ENCODE measurements around the gene ERICH6.

ERICH6 gene

GRCh38 chr3:150736903-150737832 lies 33.4 kb upstream of the ERICH6 start:
- in situ Hi-C loops (cut with MboI; ENCODE audit: low sequenced_read_pairs), result no loop called here

- in situ Hi-C loops (cut with MboI; ENCODE audit: low sequenced_read_pairs), result no loop called here
Measured at GRCh38 chr3:150736316-150736719, 32.6 kb upstream of the ERICH6 start.

GRCh38 chr3:150734795-150735119 lies 31.0 kb upstream of the ERICH6 start:
- in situ Hi-C loops (cut with MboI; ENCODE audit: low sequenced_read_pairs), result no loop called here

DNA sequence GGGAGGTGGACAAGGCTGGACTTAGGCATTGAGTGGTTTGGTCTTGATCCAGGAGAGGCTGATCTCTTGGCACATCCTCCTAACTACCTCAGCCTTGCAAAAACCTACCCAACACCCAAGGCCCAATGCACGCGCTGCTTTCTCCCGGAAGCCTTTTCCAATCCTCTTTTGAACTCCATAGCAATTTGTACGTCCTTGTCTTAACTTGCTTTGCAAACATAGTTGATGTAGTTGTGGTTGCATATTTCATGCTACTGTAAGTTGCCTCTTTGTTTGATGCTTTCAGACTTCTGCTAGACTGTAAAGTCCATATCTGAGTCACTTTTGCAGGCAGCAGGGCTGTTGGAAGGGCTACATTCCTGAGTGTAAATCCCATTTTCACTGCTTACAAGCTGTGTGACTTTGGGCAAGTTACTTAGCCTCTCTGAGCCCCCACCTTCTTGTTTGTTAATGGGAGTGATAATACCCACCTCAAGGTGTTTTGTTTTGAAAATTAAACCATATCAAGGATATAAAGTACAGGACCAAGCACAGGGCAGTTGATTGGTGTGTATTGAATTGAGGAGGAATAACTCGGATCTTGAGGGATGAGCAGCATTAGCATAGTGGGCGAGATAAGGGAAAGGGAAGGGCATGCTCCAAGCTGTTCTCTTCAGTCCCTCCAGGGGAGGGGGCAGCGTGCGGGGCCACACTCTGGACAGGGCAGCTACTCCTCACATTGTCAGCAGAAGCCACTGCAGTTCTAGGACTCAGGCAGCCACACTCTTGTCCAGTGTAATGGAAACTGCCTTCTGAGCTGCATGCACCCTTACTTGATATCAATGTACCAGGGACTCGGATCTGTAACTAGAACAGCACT lies 30.4 kb upstream of the ERICH6 start:
- in situ Hi-C loops (cut with MboI; ENCODE audit: low sequenced_read_pairs), result no loop called here

GRCh38 chr3:150733373-150733935 lies 29.7 kb upstream of the ERICH6 start:
- in situ Hi-C loops (cut with MboI; ENCODE audit: low sequenced_read_pairs), result no loop called here

DNA sequence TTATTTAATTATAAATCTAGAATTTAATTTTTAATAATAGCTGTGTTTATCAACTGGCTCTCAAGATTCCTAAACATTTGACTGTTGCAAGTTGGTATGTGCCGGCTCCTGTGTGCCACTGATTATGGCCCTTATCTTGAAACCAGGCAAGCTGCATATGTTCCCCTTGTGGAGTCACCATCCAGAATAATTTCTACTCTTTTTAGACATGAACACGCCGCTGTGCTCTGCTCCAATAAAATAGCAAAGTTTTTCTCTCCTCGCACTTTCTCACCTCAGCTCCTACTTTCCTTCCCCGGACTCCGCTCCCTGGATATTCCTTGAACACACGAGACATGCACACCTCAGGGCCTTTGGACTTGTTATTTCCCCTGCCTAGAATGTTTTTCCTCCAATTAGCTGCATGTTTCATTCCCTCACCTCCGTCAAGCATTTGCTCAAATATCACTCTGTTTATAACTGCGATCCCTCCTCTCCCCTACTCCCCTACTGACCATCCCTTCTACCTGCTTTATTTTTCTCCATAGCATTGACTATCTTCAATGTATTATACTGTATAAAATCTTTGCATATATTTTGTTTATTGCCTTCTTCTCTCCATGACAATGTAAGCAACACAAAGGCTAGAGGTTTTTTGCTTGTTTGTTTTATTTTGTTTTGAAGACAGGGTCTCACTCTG lies 26.1 kb upstream of the ERICH6 start:
- in situ Hi-C loops (cut with MboI; ENCODE audit: low sequenced_read_pairs), result no loop called here

GRCh38 chr3:150727653-150728502 lies 24.2 kb upstream of the ERICH6 start:
- in situ Hi-C loops (cut with MboI; ENCODE audit: low sequenced_read_pairs), result no loop called here

DNA sequence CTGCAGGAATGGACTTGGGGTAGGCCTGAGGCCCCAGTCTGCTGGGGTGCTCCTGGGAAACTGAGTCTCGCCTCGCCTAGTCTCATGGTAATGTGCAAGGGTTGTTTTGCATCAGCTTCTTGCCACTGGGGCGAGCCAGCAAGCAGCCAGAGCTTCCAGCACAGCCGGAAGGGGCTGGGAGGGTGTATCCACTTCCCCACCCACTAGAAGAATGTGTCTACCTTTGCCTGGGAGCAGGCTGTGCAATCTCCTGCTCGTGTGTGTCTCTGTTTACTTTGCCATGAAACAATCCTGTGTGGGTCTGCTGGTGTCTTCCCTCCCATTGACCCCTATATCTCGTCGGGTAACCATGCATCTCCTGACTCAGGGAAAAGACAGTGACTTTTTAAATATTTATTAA lies 21.8 kb upstream of the ERICH6 start:
- in situ Hi-C loops (cut with MboI; ENCODE audit: low sequenced_read_pairs), result no loop called here

DNA sequence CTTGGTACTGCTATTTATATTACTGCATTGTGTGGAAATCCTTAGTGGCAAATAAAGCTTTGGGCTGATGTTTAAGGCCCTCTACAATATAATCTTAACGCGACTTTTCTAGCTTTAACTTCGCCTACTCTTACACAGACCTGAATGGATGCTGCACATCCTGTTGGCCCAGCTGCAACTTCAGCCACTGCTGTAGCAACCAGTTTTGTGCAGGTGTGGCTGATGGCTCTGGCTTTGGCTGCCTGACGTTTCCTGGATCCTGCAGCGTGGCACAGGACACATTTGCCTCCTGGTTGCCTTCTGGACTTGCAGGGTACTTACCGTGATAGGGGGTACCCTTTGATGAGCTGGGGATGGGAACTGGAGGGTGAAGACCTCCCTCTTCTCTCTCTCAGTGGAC lies 20.2 kb upstream of the ERICH6 start:
- in situ Hi-C loops (cut with MboI; ENCODE audit: low sequenced_read_pairs), result loop anchor here (25.0 kb wide), 1 partner anchor 138 kb away; no protein-coding TSS in a partner anchor

GRCh38 chr3:150722267-150722666 lies 18.5 kb upstream of the ERICH6 start:
- in situ Hi-C loops (cut with MboI; ENCODE audit: low sequenced_read_pairs), result loop anchor here (25.0 kb wide), 1 partner anchor 140 kb away; no protein-coding TSS in a partner anchor

- in situ Hi-C loops (cut with MboI; ENCODE audit: low sequenced_read_pairs), result loop anchor here (25.0 kb wide), 1 partner anchor 141 kb away; no protein-coding TSS in a partner anchor
Measured at GRCh38 chr3:150721285-150722130, 17.8 kb upstream of the ERICH6 start.

- in situ Hi-C loops (cut with MboI; ENCODE audit: low sequenced_read_pairs), result loop anchor here (25.0 kb wide), 1 partner anchor 142 kb away; no protein-coding TSS in a partner anchor
Measured at GRCh38 chr3:150720444-150720843, 16.7 kb upstream of the ERICH6 start.

GRCh38 chr3:150710097-150710496 lies 6.4 kb upstream of the ERICH6 start:
- in situ Hi-C loops (cut with MboI; ENCODE audit: low sequenced_read_pairs), result loop anchor here (25.0 kb wide), 1 partner anchor 152 kb away; no protein-coding TSS in a partner anchor

DNA sequence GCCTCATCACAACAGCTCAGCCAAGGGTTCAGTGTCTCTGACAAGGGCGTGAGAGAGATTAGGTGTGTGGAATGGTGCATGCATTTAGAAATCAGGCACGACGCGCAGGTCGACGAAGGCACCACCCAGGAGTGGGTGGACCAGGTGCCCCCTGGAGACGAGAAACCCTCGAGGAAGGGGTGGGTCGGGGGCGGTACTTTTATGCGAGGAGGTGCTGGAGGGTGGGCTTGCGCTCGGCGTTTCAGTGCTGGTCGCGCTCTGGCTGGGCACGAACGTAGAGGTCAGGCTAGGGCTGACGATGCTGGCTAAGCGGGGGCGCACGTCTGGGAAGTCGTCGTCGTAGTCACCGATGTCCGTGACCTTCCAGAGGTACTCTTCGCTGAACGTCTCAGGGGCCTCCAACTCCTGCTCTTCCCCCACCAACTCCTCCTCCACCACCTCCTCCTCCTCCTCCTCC lies 393 bp downstream of the ERICH6 start:
- in situ Hi-C loops (cut with MboI; ENCODE audit: low sequenced_read_pairs), result loop anchor here (25.0 kb wide), 1 partner anchor 159 kb away; no protein-coding TSS in a partner anchor

DNA sequence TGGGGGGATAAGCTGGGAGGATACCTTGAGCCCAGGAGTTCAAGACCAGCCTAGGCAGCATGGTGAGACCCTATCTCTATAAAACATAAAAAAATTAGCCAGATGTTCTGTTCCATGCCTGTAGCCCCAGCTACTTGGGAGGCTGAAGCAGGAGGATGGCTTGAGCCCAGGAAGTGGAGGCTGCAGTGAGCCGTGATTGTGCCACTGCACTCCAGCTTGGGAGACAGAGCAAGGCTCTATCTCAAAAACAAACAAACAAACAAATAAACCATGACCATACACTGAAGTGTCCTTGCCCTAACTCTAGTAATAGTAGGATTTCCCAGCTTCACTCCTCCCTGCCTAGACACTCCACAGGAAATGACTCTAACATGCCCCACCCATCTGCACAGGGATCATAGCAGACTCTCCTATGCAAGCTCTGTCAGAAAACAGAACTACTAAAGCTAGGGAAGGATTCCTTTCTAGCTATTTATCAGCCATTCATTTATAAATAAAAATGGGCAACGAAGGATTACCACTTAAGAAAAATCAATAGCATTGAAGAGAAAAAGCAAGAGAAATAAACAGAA lies 4.6 kb downstream of the ERICH6 start:
- in situ Hi-C loops (cut with MboI; ENCODE audit: low sequenced_read_pairs), result no loop called here

GRCh38 chr3:150697646-150698045 lies 6.1 kb downstream of the ERICH6 start:
- in situ Hi-C loops (cut with MboI; ENCODE audit: low sequenced_read_pairs), result no loop called here

DNA sequence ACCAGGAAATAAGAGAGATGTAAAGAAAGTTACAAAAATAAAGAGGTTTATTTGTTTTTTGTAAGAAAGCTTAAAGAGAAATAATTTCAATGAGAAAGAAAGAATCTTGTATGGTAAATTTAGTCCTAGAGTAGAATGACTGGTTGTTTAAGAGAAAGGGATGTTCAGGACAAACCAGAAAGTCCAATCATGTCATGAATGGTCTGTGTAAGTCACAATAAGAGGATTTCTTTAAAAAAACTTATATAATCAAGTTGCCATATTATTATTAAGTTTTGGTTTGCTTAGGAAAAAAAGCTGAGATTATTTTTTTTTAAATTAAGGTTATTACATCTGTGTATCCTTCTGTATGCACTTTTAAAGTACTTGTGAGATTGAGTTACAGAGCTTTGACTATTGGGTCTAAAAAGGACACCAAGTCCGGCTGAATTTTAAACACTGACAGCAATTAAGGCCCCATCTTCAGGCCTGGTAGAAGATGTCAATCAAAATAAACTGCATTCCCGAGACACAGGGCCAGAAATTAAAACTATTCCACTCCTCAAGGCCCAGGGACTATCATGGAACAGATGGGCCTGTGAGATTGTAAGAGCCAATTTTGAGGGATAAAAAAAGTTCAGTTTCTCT lies 12.2 kb downstream of the ERICH6 start:
- in situ Hi-C loops (cut with MboI; ENCODE audit: low sequenced_read_pairs), result no loop called here

GRCh38 chr3:150687613-150688012 lies 16.1 kb downstream of the ERICH6 start:
- in situ Hi-C loops (cut with MboI; ENCODE audit: low sequenced_read_pairs), result no loop called here
